PFSK-1 (cell line): ENCODE results near the gene CAMTA1.

Experiments used
- FOXP2 ChIP-seq: optimal IDR thresholded peaks from 2 replicates; pipeline ENCODE3; 2011; ENCODE audit warnings: borderline replicate concordance, control low read depth, inconsistent platforms; ENCODE audit not compliant: insufficient read depth; ENCODE audit errors: extremely low read length, extremely low read depth
- POLR2AphosphoS5 ChIP-seq: IDR thresholded peaks from 2 replicates; pipeline ENCODE4 v1.6.1; 2012; ENCODE audit warnings: low read depth, mild to moderate bottlenecking, control low read depth, low read length, moderate library complexity
- REST ChIP-seq, 2 experiments: IDR thresholded peaks; 2 replicates each; pipeline versions ENCODE4 v1.6.1 to v1.8.0; 2011 to 2012; ENCODE audit warnings: low read depth in 2 of 2, low read length in 2 of 2, control low read depth in 1 of 2, inconsistent platforms in 1 of 2, mild to moderate bottlenecking in 1 of 2, moderate library complexity in 1 of 2; ENCODE audit not compliant: insufficient read depth in 1 of 2
- SIN3A ChIP-seq: IDR thresholded peaks from 2 replicates; pipeline ENCODE4 v1.6.1; 2012; ENCODE audit warnings: mild to moderate bottlenecking, low read length, moderate library complexity, borderline replicate concordance; ENCODE audit not compliant: insufficient read depth
- TAF1 ChIP-seq: IDR thresholded peaks from 2 replicates; pipeline ENCODE4 v1.6.1; 2012; ENCODE audit warnings: low read length, control low read depth, borderline replicate concordance; ENCODE audit not compliant: insufficient read depth

Gene CAMTA1

GRCh38 chr1:6927626-6928025, 142.4 kb downstream of the CAMTA1 start:
- TF ChIP-seq FOXP2: no peak
- TF ChIP-seq POLR2AphosphoS5: no peak
- no peak for TF ChIP-seq SIN3A
- TF ChIP-seq REST (IDR thresholded peaks at IDR 0.05; ENCODE audit: insufficient read depth in 1 of 2, low read depth in 2 of 2, low read length in 2 of 2): no peak
- TF ChIP-seq TAF1: no peak

- TF ChIP-seq TAF1 (no peak), POLR2AphosphoS5 (no peak), FOXP2 (no peak), REST (IDR thresholded peaks at IDR 0.05; ENCODE audit: insufficient read depth in 1 of 2, low read depth in 2 of 2, low read length in 2 of 2) (no peak), SIN3A (no peak)
Observed at GRCh38 chr1:6928106-6928885, 143.0 kb downstream of the CAMTA1 start.

DNA sequence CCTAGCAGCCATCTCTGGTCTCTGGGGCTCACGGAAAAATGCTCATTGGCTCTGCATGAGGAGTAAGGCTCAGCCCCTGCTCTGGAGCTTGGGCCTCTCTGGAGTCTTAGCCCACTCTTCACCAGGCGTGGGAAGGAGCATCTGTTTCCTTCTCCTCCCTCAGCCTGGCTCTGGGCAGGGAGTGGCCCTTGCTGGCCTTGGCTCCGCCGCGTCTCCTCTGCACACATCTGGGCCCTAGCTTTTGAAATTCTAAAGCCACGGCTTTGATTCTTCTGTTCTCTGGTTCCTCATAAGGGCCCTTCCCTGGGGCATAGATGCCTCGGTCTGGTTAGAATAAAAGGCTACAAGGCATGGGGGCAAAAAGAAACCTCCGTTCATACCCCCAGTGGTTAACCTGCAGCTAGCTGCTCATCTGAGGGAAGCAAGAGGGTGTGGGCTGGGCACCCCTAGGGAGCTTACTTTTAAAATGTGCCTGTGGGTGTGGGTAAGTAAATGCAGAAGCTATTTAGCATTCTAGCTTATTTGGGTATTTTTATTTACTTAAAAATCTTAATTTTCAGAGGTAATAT, 145.6 kb downstream of the CAMTA1 start:
- TF ChIP-seq TAF1 (no peak), SIN3A (no peak), FOXP2 (no peak)

- TF ChIP-seq SIN3A: no peak
- no peak for TF ChIP-seq FOXP2
- TF ChIP-seq POLR2AphosphoS5: no peak
- peak in 1 of 2 experiments; percentile 15; a peak in 1 of 4 replicates for TF ChIP-seq REST (IDR thresholded peaks at IDR 0.05; ENCODE audit: insufficient read depth in 1 of 2, low read depth in 2 of 2, low read length in 2 of 2)
- TF ChIP-seq TAF1: no peak
Observed at GRCh38 chr1:6935361-6935883, 150.2 kb downstream of the CAMTA1 start.

GRCh38 chr1:6935911-6936690, 150.8 kb downstream of the CAMTA1 start:
- TF ChIP-seq FOXP2 (no peak), TAF1 (no peak), REST (IDR thresholded peaks at IDR 0.05; ENCODE audit: insufficient read depth in 1 of 2, low read depth in 2 of 2, low read length in 2 of 2) (no peak), POLR2AphosphoS5 (no peak), SIN3A (no peak)
